NK-92 (cell line): ENCODE results near the gene COX7A2.

Experiments used
- DNase-seq: peaks from one replicate; lab custom pipeline; 2025; ENCODE audit not compliant: unreplicated experiment; lab: John Stamatoyannopoulos, UW

The COX7A2 gene

DNA sequence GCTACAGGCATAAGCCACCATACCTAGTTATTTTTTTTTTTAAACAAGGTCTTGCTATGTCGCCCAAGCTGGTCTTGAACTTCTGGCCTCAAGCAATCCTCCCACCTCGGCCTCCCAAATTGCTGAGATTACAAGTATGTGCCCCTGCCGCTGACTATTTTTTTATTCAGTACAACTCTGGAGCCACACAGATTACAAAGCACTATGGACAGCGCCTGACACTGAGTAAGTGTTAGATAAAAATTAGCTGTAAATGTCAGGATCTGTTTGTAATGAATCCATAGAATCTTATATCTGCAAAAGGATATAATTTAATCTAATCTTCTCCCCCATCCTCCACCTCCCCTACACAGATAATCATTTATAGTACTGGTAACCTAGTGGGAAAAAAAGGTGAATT lies 22.5 kb downstream of the COX7A2 start:
- DNase-seq = no peak

DNA sequence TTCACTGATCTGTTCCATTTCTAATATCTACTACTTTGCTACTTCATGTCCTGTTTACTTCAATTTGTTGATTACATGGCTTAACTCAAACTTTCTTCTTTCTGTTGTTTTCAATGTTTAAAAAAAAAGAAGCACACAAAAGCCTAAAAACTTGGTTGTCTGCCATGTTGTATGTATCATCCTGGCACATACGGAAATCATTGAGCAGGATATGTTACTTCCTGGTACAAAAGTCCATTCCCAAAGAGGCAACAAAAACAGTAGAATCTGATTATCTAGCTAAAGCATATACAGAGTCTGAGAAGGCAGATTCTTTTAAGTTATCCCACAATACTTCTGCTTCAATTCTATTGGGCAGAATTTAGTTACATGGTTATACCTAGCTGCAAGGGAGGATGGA lies 23.2 kb downstream of the COX7A2 start:
- no peak for DNase-seq

DNA sequence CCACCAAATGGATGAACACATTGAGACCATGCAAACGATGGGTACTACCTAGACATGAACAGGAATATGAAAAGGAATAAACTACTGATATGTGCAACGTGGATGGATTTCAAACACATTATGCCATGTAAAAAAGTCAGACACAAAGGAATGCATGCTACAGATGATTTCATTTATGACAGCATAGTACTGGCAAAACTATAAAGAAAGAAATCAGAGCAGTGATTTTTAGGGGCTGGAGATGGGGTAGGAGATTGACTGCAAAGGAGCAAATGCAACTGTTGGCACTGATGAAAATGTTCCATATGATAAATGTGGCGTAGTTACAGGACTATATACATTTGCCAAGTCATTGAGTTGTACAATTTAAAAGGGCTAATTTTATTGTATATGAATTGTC lies 24.3 kb downstream of the COX7A2 start:
- DNase-seq = no peak

DNA sequence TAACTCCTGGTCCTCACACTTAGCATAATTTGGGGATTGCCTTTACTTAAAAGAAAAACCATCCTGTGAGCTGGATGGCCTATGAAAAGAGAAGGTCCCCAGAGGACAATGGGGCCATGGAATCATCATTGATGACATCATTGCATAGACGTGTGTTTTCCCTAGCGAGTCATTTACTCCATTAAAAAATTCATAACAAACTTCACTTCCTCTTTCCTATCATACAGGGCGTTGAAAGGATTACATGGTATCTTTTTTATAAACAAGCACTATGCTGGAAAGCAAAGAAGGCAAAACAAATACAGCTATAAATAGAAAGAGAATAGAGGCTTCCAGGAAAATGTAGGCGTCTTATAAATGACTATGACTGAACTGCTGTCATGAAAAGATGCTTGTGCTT lies 26.4 kb downstream of the COX7A2 start:
- no peak for DNase-seq

DNA sequence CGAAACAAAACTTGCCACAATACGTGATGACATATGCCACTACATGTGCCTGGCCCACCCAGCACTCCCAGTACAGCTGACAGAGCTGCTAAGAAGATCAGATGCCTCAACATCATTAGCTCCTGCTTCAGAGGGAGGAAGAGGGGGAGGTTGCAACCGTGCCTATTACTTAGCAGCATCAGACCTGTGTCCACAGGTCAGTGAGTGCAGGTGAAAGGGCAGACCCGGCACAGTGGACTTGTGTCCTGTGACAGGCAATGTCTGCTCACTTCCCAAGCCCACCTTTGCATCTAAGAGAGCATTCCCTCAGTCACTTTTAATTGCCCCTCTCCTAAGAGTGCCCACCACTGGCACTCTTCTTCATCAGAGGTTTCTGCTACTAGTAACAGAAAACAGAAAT lies 28.3 kb downstream of the COX7A2 start:
- DNase-seq = no peak

DNA sequence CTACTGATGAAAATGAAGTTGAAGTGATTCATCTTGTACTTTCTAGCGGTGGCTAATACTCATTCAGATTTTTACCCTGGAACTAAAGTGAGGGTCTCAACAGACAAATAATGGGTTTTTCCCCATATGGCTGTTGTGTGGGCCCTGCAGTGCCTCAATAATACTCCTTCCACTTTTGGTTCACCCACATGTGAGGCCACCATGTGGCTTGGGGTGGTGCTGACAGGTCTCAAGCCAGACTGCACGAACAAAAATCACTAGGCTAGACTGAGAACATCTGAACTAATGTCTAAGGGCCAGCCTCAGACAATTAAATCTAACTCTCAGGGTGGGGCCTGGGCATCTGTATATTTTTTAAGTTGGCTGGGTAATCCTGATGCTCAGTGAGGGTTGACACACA lies 29.9 kb downstream of the COX7A2 start:
- no peak for DNase-seq

DNA sequence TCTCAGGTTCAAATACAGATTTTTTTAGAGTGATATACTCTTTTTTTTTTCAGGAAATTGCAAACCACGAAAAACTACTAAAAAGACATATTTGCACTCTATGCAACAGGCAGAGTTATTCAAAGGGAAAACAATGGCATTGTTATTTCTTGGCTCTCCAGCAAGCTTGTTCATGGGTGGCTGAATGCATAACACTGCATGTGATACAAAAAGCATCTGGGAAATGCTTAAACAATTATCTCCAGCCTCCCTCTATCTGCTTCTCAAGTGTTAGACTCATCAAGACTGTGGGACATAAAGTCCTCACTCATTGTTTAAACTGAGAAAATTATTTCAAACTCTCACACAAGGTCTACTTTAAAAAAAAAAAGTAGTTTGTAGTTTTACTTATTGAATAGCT lies 30.5 kb downstream of the COX7A2 start:
- DNase-seq = no peak

DNA sequence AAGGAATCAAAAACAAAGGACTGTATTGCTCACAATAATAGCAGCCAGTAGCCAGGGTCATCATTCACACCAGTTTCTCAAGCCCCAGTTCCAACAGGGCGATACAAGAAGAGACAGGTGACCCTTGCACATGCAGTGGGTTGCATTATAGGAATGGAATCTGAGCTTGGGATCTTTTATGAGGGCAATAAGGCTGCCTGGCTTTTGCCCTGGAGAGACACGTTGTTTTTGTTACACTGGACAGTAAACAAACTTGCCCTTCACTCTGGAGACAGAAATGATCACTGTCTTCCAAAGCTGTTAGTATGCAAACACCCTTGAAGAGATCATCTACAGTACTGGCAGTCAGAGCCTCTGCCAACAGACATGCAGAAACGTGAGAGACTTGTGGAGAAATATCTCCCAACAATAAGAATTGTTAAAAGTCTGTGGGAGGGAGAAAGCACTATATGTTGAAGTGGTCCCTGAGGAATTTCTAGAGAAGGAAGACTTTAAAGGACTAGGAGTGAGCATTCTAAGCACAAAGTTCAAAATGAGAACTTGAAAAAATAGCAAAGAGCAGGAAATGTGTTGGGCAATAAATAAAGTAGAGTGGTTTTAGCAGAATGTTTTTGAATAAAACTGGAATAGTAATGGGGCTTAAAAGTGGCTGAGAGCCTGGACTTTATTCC lies 31.5 kb downstream of the COX7A2 start:
- DNase-seq = no peak

DNA sequence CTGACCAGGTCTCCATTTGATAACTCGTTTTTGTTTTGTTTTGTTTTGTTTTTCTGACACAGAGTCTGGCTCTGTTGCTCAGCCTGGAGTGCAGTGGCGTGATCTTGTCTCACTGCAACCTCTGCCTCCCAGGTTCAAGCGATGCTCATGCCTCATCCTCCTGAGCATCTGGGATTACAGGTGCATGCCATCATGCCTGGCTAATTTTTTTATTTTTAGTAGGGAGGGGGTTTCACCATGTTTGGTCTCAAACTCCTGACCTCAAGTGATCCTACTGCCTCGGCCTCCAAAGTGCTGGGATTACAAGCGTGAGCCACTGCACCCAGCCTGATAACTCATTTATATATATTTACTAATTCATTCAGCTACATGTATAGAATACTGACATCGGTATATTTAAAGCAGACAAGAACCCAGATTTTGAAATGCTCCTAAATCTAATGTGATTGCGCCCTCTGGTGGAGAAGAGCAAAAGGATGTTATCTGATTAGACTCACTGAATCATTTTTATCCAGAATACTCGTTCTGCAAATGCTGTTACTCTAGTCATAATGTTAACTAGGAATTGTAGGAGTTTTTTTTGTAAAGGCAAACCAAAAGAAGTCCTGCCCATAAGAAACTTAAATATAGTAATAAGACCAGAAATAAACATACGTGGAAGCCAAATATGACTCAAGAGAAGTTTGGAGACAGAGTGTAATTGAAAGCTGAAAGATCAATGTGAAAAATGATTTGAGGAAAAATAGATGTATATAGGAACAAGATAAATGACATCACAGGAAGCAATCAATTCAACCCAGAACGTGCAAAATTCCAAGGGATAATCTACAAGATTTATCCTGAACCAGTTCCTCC lies 32.5 kb downstream of the COX7A2 start:
- no peak for DNase-seq

DNA sequence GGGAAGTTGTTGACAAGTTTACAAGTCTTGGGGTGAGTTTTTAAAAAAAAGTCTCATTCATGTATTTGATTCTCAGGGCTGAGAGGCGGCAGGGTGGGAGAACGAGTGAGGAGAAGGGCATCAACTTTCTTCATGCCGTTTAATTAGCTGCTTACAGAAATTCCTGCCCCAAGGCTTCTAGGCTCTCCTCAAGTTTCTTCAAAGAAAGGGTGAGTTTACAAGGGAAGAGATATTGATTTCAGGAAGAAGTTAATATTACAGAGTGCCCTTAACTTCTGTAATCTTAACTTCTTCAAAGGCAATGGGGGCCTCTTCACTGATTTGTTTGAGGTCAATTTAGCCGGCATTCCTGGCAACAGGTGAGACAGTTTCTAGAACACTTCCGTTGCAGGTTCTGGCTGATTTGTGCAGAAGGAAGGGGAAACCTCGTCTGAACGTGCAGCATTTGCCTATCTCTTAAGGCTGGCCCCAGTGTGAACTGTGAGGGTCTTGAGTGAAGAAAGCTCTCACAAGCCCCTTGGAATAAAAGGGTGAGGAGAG lies 34.3 kb downstream of the COX7A2 start:
- no peak for DNase-seq

DNA sequence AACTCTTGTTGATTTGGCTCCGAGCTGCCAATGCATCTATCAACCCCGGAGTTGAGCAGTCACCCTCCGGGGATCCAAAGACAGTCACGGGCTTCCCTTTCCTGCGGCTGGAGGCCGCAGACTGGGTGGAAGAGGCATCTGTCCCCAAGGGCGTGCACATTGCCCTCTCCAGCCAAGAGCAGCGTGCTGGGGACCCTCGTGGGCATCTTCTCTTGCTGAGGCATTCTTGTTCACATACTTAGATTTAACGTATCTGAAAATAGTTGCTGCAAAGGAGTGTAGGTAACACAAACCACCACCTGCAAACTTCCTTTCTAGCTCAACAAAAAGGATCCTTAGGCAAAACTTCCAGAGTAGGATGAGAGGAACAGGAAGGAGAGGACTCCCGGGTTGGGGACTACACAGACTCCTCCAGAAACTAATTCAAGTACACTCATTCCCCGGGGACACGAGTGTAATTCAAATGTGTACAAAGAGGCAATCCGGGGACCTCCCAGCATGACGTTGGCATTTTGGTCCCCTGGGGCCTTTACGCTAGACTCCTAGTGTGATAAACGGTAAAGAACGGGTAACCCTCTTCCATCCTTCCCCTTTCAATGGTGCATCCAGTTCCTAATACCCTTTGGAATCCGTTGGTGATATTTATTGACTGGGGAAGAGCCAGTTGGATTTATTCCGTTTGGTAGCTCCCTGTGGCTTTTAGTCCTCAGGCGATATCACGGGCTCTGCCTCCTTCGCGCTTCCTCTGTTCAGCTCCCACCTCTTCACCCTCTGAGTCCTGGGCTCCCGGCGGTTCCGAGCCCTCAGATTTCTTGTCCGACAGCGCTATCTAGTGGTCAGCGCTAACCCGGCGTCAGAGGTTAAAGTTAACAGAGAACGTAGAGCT lies 35.1 kb downstream of the COX7A2 start:
- DNase-seq = no peak

DNA sequence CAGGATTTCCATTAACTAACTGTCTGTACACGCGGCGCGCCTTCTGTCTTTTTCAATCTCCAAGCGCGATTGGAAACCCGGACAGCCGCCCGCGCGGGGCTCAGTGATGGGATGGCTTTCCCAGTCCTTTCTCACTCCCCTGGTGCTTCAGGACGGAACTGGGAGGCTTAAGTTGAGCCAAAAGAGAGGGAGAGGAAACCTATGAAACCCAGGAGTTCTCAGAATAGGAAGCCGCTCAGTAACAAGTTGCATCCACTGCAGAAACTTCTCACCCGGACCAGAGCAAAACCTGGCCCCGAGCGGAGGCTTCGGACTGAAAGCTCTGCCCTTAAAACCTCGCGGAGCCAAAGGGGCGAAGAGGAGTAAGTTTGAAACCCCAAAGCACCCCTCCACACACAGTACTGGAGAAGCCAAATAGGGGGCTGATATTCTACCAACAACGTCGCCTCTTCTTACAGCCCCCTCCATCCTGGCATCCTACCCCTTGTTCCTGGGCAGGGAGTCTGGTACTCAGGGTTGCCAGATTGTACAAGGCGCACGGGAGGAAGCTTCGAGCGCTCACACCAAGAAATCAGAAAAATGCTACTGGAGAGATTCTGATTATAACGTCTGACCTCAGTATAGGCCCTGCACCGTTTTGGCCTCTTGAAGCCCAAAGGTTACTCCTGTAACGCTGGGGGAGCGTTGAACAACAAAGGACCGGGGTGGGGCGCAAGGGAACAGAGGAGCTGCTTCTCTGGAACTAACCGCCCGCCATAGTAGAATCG lies 36.8 kb downstream of the COX7A2 start:
- DNase-seq = no peak

DNA sequence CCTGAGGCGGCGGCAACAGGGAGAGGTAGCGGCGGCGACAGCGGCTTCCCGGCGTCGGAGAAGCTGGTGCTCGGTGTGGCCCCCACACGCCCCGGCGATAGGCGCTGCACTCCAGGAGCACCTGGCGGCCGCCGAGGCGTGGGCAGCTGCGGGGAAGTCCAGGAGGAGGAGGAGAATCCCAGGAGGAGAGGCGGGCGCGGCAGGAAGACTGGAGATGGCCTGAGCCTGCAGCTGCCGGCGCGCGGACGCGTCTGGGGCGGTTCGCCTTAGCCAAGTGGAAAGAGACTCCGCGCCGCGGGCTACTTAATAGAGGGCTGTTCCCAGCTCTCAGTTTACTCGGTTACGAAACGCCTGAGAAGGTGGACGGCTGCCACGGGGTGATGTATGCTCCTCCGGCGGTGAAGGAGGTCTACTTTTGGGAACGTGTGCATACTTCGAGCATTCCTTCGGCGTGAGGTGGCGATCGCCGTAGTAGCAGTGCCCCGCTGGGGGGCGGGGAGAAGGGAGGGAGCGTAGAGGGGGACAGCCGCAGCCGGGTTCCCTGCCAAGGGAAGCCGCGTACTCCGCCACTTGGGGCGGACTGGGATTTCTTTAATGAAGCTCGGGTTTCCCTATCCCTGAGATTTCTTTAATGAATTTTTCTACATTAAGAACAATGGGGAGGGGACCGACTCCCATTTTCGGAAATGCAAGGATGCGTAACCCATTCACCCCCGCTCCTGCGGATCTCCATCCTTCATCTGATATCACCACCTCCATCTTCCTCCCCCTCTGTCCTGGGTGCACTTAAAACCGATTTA lies 37.6 kb downstream of the COX7A2 start, which contains the start of gene COL12A1:
TSS of gene COL12A1 (minus strand) at position 278 of the 800 bp plus-strand sequence. CDS start 3,261 bp downstream, outside the sequence.
- no peak for DNase-seq

DNA sequence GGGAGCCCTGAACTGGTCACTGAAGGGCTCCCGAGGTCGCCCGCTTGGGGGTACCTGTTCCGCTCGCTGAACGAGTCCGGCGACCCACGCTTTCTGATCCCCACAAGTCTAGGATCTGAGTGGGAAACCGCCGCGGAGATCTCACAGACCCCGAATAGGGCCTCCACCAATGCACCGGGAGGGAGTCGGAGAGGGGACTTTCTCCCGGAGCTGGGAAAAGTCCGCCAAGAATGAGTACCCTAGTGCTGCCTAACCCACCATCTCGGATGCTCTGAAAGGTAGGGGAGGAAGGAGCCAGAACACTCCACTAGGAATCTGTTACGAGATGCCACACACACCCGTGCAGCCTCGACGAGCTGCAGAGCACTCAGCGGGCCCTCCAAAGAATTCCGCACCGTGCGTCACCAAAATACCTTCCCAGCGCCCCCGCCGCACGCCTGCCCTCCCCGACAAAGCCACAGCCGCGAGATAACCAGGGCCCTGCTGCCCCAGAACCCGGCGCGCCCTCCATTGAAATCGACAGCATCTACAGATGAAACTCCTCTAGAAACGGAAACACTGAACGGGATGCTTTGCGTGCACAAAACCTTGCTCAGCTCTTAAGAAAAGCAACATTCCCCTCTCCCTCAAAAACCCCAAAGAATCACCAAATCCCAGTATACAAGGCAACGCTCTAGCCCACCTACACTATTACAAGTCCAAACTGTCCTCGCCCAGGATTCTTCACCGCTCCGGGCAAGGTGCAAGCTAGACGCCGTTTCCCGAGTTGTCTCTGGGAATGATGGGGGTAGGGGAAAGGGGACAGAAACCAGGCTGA lies 38.4 kb downstream of the COX7A2 start:
- DNase-seq = no peak

DNA sequence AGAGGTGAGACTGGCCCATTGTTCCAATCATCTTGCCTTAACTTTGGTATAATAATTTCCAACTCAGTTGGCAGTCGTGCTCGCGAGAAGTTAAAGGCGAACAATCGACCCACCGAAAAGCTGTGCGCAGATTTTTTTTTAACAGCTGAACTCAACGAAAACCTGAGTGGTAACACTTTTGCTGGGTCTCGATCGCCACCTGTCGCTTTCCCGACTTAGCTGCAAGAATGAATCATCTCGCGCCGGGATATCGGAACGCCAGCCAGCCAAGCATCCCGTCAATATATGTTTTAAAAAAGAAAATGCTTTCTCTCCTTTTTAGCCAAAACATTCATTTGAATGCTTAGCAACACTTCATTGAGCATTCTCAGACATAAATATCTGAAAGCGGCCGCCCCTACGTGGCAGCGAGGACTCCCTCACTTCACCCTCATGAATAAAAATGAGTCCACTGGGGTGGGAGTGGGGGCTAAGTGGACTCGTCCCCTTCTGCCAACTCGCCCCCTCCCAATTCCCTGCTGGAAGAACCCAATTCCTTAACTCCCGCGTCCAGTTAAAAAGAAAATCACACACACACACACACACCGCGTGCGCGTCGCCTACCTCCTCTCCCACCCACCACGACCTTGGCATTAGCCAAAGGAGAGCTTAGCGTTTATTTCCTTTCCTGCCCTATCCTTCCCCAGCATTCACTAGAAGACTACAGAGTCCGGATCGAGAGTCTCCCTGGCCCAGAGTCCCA lies 39.2 kb downstream of the COX7A2 start:
- DNase-seq = no peak

DNA sequence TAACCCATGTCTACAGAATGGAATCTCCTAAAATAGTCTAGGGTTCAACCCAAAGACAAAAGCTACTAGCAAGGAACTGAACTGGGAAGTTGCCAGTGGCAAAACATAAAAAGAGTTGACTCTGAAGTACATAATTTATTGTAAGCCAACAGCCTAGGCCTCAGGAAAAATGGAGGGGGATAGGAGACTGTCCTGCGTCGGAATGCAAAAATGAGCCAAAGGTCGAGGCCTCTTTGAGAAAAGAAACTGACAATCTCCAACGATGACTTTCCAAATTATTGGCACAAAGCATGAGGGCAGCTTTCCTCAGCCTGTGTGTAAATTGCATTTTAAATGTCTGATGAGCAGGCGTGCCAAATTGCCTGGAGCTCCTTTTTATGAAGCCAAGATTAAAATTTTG lies 39.9 kb downstream of the COX7A2 start:
- no peak for DNase-seq

DNA sequence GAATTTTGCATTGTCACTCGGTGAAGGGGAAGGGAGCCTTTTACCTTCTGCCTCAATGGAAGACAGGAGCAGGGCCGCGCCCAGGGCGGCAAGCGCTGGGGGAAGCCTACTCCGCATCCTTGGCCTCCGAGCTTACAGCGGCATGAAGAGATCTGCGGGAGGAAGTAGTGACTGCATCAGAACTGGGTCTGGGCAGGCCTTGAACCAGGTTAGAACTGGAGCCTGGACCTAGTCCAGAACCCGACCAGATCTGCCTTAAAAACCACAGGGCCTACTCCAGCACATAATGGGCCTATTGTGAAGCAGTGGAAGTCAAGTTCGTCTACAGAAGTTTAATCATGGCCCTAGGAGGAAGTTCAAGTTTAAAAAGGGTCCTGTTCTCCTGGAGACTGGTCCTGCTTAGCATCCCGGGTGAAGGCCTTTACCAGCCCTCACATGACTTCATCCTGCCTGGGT lies 40.9 kb downstream of the COX7A2 start:
- DNase-seq = no peak
